Kidney epithelial cell (primary cell): ENCODE data around the gene NXN. TPM values are rescaled to one million over a fixed set of nuclear protein-coding genes. Genes with fewer than 3 reads are reported as not detected.
"Not testable (repeated sequence)": the region's sequence is repeated elsewhere in the genome, so short reads cannot be mapped to it uniquely, and the experiment has no call there.

Source experiments
- DNase-seq: peaks from one replicate; pipeline ENCODE4 v3.0.0-alpha.2; 2010; ENCODE audit warnings: low read depth
- H3K27me3 ChIP-seq: 2 replicates; pipeline ENCODE4 v1.6.0; 2011; ENCODE audit warnings: low read length; ENCODE audit not compliant: control insufficient read depth, insufficient read depth
- H3K36me3 ChIP-seq: 2 replicates; pipeline ENCODE4 v1.5.1; 2011; ENCODE audit warnings: low read length; ENCODE audit not compliant: control insufficient read depth, insufficient read depth
- H3K4me3 ChIP-seq: 2 replicates; pipeline ENCODE4 v1.5.1; 2011; ENCODE audit warnings: low read depth, mild to moderate bottlenecking, control low read depth, low read length
- CTCF ChIP-seq: IDR thresholded peaks from 2 replicates; pipeline ENCODE4 v1.5.1; 2011; ENCODE audit warnings: mild to moderate bottlenecking, moderate library complexity, low read length, control low read depth, inconsistent platforms; ENCODE audit not compliant: insufficient read depth, poor library complexity, severe bottlenecking
- total RNA-seq: library from RNA; depleted of rRNA; stranded (reverse); fragments of >200 nt; gene quantifications from 2 replicates; pipeline ENCODE4 v1.2.3, GENCODE V29; 2015

NXN gene
- total RNA-seq, 1 donor from 2014 or later: 34.3 TPM

GRCh38 chr17:1001640-1002411, 22.2 kb upstream of the NXN start:
- H3K4me3 ChIP-seq: no peak overlapping the region
- TF ChIP-seq CTCF: no peak
- DNase-seq: no peak

GRCh38 chr17:1000597-1001461, 21.3 kb upstream of the NXN start:
- no peak for TF ChIP-seq CTCF
- H3K36me3 ChIP-seq: peaks cover 7% of the 10 kb centered on the region
- no peak overlapping the region for H3K4me3 ChIP-seq
- no peaks in the 10 kb centered on the region for H3K27me3 ChIP-seq
- no peak for DNase-seq

More at GRCh38 chr17:1001640-1002411, 22.2 kb upstream of the NXN start:
- no peaks in the 10 kb centered on the region for H3K27me3 ChIP-seq
- H3K36me3 ChIP-seq: peaks cover 7% of the 10 kb centered on the region

DNA sequence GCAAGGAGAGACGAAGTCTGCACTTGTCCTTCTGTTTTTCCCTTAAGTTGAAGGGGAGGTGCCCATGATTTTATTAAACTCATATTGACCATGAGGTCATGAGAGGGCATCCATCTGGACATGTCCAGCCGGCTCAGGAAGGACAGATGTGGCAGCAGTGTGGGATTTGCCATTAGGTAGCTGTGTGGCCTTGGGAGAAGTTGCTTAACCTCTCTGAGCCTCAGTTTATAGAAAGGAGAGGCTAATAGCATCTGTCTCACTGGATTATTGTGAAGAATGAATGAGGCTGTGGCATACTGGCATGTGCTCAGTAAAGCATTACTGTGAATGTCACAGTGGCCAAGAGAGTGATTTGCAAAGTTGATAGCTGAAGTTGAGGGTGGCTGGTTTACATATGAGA, 18.5 kb upstream of the NXN start:
- no peak for TF ChIP-seq CTCF
- Histone ChIP-seq H3K27me3 (no peaks in the 10 kb centered on the region), H3K36me3 (peaks cover 5% of the 10 kb centered on the region), H3K4me3 (peak overlapping the region; percentile 100)
- no peak for DNase-seq

GRCh38 chr17:996554-997344, 17.2 kb upstream of the NXN start, which contains the start of gene TIMM22:
Gene TIMM22, plus strand, starts transcription at chr17:997129. Its CDS starts 14 bp downstream, at chr17:997143.
- peak; percentile 79 for TF ChIP-seq CTCF
- peak; percentile 77 for DNase-seq
- no peaks in the 10 kb centered on the region for H3K27me3 ChIP-seq
- peak within 1 kb of the TSS; percentile 100 for H3K4me3 ChIP-seq
- H3K36me3 ChIP-seq: peaks cover 5% of the 10 kb centered on the region

DNA sequence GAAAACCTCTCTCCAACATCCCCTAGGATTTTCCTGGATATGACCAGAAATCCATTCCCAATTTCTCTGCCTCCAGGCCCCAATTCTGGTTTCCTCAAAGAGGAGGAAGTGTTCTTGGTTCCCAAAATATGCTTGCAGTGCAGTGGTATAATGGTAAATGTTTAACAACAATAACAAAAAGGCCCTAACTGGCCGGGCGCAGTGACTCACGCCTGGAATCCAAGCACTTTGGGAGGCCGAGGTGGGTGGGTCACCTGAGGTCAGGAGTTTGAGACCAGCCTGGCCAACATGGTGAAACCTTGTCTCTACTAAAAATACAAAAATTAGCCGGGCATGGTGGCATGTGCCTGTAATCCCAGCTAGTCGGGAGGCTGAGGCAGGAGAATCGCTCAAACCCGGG, 15.7 kb upstream of the NXN start:
- DNase-seq, H3K27me3 ChIP-seq, H3K36me3 ChIP-seq, H3K4me3 ChIP-seq: not testable (repeated sequence)
